GM10266 (cell line): ENCODE results near the gene WNK1.

Experiments
- DNase-seq: peaks from one replicate; pipeline ENCODE4 v3.0.0; 2012; ENCODE audit errors: extremely low spot score
- TF ChIP-seq, protein P1 (sequence below): IDR thresholded peaks from 2 replicates; pipeline ENCODE4 v1.5.1; 2012; ENCODE audit warnings: mild to moderate bottlenecking, low read depth; ENCODE audit not compliant: control insufficient read depth, insufficient read depth; ENCODE audit errors: missing control alignments

Gene WNK1

DNA sequence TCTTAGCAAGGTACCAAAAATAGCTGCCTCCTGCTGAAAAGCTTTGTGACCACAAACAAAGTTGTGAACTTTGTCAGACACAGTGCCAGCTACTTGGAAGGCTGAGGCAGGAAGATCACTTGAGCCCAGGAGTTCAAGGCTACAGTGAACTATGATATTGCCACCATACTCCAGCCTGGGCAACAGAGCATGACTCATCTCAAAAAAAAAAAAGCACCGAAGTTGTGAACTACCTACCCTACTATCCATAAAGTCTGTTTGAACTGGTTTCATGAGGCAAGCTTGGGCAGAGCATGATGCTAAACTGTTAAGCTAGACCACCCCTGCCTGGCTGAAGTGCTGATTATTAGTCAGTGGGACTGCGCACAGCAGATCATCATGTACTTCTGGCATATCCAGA lies 121.6 kb downstream of the WNK1 start:
- no peak for DNase-seq
- TF ChIP-seq, protein P1, sequence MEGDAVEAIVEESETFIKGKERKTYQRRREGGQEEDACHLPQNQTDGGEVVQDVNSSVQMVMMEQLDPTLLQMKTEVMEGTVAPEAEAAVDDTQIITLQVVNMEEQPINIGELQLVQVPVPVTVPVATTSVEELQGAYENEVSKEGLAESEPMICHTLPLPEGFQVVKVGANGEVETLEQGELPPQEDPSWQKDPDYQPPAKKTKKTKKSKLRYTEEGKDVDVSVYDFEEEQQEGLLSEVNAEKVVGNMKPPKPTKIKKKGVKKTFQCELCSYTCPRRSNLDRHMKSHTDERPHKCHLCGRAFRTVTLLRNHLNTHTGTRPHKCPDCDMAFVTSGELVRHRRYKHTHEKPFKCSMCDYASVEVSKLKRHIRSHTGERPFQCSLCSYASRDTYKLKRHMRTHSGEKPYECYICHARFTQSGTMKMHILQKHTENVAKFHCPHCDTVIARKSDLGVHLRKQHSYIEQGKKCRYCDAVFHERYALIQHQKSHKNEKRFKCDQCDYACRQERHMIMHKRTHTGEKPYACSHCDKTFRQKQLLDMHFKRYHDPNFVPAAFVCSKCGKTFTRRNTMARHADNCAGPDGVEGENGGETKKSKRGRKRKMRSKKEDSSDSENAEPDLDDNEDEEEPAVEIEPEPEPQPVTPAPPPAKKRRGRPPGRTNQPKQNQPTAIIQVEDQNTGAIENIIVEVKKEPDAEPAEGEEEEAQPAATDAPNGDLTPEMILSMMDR = no peak

DNA sequence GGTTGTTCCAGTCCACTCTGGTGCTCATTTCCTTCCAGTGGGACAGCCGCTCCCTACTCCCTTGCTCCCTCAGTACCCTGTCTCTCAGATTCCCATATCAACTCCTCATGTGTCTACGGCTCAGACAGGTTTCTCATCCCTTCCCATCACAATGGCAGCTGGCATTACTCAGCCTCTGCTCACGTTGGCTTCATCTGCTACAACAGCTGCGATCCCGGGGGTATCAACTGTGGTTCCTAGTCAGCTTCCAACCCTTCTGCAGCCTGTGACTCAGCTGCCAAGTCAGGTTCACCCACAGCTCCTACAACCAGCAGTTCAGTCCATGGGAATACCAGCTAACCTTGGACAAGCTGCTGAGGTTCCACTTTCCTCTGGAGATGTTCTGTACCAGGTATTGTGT lies 127.3 kb downstream of the WNK1 start:
- TF ChIP-seq, protein P1 = no peak
- DNase-seq = no peak

DNA sequence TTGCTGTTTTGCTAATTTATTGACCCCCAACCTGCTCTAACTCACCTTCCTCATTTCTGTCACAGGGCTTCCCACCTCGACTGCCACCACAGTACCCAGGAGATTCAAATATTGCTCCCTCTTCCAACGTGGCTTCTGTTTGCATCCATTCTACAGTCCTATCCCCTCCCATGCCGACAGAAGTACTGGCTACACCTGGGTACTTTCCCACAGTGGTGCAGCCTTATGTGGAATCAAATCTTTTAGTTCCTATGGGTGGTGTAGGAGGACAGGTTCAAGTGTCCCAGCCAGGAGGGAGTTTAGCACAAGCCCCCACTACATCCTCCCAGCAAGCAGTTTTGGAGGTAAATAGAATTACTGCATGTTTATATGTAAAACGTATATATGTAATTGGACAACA lies 128.3 kb downstream of the WNK1 start:
- TF ChIP-seq, protein P1 = no peak
- no peak for DNase-seq

DNA sequence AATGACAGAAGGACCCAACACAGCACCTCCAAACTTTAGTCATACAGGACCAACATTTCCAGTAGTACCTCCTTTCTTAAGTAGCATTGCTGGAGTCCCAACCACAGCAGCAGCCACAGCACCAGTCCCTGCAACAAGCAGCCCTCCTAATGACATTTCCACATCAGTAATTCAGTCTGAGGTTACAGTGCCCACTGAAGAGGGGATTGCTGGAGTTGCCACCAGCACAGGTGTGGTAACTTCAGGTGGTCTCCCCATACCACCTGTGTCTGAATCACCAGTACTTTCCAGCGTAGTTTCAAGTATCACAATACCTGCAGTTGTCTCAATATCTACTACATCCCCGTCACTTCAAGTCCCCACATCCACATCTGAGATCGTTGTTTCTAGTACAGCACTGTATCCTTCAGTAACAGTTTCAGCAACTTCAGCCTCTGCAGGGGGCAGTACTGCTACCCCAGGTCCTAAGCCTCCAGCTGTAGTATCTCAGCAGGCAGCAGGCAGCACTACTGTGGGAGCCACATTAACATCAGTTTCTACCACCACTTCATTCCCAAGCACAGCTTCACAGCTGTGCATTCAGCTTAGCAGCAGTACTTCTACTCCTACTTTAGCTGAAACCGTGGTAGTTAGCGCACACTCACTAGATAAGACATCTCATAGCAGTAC lies 132.5 kb downstream of the WNK1 start:
- TF ChIP-seq, protein P1 = no peak
- no peak for DNase-seq

DNA sequence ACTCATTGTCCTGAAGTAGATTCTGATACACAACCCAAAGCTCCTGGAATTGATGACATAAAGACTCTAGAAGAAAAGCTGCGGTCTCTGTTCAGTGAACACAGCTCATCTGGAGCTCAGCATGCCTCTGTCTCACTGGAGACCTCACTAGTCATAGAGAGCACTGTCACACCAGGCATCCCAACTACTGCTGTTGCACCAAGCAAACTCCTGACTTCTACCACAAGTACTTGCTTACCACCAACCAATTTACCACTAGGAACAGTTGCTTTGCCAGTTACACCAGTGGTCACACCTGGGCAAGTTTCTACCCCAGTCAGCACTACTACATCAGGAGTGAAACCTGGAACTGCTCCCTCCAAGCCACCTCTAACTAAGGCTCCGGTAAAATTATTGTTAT lies 133.3 kb downstream of the WNK1 start:
- TF ChIP-seq, protein P1 = no peak
- DNase-seq = no peak

DNA sequence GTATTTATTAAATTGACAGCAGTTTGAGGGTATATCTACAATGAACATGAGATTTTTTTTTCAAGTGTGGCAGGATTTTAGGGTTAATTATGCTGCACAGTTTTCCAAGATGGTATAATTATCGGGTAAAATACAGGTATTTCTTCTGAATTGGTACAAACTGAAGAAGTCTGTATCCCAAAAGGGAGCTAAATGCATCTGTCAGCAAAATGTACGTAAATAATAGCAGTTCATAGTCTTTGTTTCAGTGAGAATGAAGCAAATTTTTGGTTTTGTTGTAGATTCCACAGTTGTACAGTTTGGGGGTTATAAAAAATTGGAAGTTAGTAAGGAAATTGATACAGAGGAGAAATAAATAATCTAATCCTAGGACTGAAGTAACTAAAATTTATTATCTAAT lies 133.8 kb downstream of the WNK1 start:
- DNase-seq = no peak
- TF ChIP-seq, protein P1 = no peak

DNA sequence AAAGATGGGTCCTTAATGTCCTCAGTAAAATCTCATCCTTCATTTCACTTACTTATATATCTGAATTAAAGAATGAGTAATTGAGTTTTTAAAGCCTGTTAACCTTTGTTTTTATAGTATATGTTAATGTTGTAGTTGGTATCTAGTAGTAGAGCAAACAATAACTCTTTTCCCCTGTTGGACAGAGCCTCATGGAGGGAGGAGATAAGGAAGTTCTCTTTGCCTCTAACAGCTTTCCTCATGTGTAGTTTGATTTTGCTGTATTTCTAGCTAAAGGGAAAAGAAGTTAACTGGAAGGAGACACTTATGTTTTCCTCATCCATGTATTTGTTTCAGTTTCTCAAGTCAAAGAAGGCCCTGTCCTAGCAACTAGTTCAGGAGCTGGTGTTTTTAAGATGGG lies 141.8 kb downstream of the WNK1 start:
- TF ChIP-seq, protein P1 = no peak
- no peak for DNase-seq
